ENCODE measurements around the gene PTPN2.
A peak's percentile ranks its signal among the peaks of the same experiment; 100 is the strongest.
"Not testable (repeated sequence)": the region's sequence is repeated elsewhere in the genome, so short reads cannot be mapped to it uniquely, and the experiment has no call there.

PTPN2 gene

DNA sequence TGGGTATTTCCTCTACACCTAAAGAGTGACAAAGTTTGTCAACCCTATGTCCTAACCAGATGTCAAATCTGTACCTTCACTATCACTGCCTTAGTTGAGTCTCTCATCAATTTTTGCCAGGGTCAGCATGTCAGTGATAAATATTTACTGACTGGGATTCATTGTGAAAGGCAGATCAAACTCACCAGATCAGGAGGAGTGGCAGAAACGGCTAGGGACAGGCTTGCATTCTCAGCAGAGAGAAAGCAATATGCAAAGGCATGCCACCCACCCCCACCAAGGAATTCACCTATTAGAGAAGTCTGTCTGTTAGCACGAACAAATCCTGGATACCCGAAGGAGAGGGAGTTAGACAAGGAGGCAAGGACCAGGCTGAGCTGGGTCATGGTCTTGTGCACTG is 62.6 kb downstream of the PTPN2 start:
- no peak for DNase-seq

DNA sequence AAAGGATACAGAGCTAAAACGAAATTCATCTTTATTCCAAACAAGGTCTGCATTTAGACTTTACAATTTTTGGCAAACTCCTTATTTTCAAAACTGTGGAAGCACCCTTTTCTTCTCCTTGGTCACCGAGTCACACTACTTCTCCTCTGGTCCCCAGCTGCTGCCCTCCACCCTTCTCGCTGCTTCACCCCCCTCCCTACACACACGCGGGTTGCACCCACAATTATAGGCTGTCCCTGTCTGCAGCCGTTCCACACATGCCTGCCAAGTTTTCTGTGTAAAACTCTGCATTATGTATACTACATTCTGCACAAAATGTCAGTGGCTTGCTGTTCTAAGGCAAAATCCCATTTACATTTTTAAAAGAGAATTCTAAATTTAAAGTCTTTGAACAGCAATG is 63.5 kb downstream of the PTPN2 start:
- no peak for DNase-seq

DNA sequence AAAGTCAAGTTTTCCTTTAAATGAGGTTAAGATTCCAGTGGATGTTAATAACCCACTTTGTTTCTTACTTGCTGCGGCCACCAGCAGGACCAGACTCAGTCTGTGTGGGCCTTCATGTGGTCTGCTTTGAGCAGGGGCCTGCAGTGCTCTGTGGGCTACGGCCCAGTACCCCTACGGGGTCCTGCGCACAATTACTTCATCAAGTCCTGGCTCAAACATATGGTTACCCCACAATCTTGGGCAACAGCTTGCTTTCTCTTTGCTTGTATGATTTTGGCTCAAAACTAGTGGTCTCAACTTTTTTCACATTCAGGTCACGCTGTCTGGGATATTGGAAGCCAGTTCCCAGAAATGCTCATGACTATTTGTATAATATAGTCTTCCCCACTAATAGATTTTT is 64.2 kb downstream of the PTPN2 start:
- DNase-seq, result no peak

DNA sequence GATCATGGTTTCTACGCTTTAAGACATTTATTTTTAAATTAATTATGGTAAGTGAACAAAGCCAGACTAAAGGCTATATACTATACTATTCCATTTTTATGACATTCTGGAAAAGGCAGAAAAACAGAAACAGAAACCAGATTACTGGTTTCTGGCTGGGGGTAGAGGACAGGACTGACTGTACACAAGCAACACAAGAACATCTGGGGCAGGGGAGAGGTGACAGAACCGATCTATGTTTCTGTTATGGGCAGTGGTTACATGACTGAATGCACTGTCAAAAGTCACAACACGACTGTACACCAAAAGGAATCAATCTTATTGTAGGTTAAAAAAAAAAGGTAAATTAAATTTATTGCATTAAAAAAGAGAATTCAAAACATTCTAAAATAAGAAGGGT is 64.7 kb downstream of the PTPN2 start:
- no peak for DNase-seq

DNA sequence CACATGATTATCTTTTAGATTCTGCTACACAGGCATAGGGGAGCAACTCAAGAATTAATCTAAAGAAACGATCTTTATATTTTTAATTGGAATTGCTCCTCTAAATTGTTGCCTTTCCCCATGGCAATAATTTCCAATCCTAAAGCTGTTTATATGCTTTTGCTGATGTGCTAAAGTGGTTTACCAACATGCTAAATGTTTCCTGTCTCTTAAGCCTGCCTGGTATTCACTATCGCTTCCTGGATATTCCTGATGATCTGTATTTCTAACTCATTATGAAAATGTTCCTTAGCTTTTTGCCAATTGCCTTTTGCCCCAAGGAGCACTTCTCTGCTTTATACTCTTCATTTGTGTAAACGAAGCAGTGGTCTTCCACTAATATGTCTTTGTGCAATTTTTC is 65.8 kb downstream of the PTPN2 start:
- DNase-seq, result no peak

DNA sequence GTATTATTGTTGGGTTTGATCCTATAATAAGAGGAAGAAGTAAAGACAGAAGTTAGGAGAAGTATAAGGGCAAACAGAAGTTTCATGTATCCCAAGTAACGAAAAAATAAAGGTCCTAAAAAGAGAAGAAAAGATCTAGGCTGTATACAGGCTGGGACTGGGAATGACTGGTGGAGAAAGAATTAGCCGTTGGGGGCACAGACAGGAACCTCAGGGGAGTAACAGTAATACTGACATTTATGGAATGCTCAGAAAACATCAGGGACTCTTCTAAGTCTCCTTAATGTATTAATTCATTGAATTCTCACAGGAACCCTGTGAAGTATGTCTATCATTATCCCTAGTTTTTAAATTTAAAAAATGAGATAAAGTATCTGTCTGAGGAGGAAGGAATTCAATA is 67.6 kb downstream of the PTPN2 start:
- no peak for DNase-seq

DNA sequence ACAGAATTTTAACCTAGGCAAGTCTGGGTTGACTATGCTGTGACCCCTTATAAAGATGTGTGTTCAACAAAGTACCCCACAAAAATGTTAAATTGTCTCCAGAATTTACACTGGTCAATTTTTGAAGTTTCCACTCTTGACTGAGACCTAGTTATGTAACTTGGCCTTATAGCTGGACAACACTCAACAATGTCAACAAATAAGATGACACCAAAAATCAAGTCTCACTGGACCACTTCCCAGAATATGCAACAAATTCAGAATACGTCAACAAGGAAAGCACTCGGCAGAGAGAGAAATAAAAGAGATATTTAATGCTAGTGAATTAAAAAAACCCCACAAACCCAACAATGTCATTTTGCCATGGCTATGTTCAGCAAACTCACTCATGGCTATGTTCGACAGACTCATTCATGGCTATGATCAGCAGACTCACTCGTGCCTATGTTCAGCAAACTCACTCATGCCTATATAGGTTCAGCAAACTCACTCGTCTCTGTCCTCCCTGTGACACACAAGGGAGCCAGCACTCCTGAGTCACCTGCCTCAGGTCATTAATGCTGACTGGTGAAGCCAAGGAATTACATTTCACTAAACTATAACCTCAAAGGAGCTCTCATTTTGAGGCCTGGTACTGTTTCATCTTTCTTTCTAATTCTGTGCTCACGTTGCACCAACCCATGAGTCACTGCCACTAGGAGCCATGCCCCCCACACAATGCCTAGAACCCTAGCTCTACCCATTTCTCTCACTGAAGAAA is 72.7 kb downstream of the PTPN2 start:
- DNase-seq, result no peak

DNA sequence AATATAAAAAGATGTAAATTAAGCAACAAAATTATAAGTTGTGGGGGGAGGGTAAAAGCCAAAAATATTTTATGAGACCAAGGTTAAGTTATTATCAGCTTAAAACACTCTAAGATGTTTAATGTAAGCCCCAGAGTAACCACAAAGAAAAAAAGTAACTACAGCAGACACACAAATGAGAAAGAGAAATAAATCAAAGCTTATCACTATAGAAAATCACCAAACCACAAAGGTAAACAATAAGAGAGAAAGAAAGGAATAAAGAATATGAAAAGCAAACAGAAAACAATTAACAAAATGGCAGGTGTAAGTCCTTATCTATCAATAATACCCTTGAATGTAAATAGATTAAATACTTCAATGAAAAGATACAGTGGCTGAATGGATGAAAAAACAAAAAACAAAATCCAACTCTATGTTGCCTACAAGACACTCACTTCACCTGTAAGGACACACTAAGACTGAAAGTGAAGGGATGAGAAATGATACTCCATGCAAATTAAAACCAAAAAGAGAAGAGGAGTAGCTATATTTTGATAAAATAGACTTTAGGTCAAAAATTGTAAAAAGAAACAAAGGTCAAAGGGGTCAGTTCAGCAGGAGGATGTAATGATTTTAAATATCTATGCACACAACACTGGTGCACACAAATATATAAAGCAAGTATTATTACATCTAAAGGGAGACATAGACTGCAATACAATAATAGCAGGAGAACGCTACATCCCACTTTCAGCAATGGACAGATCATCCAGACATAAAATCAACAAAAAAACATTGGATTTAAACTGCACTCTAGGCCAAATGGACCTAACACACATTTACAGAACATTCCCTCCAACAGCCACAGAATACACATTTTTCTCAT is 80.7 kb downstream of the PTPN2 start:
- no peak for DNase-seq

DNA sequence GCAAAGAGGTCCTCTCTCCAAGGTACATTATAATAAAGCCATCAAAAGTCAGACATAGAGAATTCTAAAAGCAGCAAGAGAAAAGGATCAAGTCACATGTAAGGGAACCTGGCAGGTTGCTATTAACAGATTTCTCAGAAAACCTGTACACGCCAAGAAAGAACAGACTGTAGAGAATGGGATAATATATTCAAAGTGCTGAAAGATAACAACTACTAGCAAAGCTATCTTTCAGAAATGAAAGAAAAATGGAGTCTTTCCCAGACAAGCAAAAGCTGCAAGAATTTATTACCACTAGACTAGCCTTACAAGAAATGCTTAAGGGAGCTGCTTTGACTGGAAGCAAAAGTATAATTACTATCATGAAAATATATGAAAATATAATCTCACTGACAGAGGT is 81.5 kb downstream of the PTPN2 start:
- no peak for DNase-seq

DNA sequence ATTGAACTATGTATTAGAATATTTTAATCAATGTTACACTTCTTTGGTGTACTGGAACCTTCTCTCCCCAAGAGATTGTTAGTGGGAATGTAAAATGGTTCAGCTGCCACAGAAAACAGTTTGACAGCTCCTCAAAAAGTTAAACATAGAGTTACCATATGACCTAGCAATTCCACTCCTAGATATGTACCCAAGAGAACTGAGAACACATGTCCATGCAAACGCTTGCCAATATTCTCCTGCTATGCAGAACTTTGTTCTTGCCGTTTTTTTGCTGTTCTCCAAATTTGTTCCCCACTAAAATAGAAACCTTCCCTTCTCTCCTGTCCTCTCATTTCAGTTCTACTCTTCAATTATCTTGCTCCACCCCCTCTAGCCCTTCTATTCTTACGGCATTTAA is 87.6 kb downstream of the PTPN2 start:
- DNase-seq, result no peak

DNA sequence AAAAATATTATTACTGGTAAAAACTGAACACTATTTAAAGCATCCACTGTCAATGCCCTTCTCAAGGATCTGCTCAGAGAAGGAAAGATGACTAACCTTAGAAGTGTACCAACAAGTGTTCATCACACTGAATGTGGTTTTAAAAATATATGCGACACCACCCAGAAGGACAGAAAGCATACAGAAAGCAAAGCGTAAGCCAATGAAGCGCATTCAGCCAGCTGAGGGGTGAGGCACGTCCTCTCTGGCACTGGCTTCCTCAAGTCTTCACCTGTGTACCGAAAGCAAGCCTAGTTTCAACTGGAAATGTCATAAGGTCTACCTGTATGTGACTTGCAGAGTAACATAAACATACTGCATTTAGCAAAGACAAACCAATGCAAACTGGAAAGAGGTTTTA is 92.4 kb downstream of the PTPN2 start:
- no peak for DNase-seq

DNA sequence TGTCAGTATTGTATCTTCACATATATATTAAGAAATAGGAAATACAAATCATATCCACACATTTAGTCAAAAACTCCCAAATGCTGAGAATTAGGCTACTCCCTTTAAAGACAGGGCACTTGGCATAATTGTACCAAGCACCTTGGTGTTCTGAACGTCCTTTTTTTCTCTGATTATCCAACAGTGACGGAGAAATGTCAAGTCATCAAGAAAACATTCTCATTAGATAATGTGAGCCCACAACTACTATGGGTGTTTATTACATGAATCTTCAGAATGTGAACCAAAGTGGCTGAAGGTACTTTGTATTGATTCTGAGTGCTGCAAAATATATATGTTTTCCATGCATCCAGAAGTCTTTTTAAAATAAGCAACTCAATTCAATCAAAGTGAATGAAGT is 97.4 kb downstream of the PTPN2 start:
- DNase-seq, result no peak

DNA sequence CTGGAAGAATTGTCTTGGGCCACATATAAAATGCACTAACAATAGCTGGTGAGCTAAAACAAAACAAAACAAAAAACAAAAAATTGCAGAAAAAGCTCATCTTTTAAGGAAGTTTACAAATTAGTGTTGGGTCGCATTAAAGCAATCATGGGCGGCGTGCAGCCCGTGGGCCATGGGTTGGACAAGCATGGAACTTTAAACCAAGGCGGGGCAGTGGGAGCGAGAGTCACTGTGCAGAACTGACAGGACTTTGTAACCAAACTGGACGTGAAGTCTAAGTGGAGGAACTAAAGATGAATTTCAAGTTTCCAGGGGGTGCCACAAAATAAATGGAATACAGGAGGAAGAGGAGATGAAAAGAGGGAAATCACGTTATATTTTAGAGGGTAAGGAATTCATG is 100.5 kb downstream of the PTPN2 start:
- DNase-seq, result no peak

DNA sequence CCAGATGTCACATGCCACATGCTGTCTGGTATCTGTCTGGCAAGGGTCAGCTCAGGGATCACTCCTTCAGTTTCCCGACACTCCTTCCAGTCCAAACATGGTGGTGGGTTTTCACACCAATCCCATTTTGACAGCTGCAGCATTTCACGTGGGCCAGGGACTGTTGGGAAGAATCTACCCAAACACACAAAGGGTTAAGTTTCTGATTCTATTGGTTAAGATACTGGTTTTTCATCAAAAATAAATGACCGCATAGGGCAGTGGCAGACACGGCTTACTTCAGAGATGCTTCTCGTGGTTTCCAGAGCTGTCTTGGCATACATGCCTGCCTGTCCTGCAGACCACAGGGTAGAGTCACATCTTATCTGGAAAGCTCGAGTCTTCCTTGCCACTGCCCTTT is 101.5 kb downstream of the PTPN2 start:
- DNase-seq, result no peak

DNA sequence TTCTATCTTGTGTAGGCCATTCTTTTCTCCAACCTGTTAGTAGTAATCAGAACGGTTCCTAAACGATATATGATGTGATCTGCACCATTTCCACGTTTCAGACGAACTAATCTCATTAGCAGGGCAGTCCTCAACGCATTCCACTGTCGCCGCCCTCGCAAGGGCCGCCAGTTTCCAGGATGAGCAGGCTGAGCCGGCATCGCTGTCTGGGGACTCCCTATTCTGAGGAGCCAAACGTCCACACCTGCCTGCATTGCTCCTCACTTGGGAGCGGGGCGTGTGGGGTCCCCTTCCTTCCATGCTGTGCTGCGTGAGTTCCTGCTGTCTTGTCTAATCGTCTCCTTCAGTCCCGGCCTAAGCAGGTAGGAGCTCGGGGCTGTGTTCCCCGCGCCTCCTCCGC is 104.6 kb downstream of the PTPN2 start:
- no peak for DNase-seq

DNA sequence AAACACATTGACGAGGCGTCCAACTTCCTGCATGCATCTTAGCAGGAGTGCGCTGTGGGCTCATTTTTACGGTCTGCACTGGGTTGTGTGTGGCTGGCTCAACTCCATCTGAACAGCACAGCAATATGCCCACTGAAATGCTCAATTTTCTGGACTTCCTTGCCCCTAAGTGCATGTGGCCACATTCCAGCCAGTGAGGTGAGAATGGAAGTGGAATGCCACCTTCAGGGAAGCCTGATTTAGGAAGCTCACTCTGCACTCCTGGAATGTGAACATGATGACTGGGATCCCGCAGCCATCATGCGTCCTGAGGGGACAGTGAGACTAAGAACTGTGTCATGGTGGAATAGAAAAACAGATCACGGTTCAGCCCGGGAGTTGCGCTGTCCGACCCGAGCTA is 105.0 kb downstream of the PTPN2 start:
- DNase-seq, result no peak

DNA sequence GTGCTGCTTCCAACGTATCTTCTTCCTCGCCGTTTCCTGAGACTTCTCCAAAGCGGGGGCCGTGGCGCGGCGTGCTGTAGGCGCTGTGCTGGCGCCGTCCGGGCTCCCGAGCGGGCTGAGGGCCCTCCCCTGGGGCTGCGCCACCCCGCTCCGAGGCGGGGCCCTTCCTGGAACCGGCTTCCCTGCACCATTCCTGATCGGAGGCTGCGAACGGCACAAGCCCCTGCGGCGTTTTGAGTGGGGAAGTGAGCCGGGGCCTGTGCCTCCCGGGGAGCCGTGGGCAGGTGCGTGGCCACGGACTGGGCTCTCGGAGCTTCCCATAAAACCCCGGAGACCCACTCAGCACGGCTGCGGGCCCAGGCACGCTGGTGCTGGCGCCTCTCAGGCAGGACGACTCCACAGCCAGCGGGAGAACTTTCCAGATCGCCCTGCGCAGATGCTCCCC is 106.5 kb downstream of the PTPN2 start:
- DNase-seq, result no peak

DNA sequence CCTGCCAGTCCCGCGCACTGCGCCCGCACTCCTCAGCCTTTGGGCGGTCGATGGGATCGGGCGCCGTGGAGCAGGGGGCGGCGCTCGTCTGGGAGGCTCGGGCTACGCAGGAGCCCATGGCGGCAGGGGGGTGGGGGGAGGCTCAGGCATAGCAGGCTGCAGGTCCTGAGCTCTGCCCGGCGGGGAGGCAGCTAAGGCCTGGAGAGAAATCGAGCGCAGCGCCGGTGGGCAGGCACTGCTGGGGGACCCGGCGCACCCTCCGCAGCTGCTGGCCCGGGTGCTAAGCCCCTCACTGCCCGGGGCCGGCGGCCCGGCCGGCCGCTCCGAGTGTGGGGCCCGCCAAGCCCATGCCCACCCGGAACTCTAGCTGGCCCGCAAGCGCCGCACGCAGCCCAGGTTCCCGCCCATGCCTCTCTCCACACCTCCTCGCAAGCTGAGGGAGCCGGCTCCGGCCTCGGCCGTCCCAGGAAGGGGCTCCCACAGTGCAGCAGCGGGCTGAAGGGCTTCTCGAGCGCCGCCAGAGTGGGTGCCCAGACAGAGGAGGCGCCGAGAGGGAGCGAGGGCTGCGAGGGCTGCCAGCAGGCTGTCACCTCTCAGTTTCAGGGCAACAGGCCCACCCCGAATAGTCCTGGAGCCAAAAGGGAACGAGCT is 107.1 kb downstream of the PTPN2 start:
- no peak for DNase-seq

DNA sequence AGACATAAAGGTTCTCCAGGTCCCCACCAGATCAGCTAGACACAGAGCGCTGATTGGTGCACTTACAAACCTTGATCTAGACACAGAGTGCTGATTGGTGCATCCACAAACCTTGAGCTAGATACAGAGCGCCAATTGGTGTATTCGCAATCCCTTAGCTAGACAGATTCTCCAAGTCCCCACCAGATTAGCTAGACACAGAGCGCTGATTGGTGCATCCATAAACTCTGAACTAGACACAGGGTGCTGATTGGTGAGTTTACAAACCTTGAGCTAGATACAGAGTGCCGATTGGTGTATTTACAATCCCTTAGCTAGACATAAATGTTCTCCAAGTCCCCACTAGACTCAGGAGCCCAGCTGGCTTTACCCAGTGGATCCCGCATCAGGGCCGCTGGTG is 107.6 kb downstream of the PTPN2 start:
- not testable (repeated sequence) for DNase-seq

DNA sequence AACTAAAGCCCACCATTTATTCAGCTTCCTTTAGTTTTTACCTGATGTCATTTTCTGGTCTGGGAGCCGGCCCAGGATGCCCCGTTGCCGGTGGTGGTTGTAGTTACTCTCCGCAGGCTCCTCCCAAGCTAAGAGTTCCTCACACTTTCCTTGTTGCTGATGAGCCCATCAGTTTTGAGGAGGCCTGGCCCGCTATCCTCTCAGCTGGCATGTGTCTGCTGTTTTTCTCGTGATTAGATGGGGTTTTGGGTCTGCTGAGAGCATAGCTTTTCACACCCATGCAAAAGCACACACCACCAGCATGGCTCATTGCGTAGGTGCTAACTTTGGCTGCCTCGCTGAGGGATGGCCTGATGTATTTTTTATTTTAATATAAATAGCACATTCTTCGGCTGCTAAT is 109.1 kb downstream of the PTPN2 start:
- peak; percentile 30 to 41 for DNase-seq

DNA sequence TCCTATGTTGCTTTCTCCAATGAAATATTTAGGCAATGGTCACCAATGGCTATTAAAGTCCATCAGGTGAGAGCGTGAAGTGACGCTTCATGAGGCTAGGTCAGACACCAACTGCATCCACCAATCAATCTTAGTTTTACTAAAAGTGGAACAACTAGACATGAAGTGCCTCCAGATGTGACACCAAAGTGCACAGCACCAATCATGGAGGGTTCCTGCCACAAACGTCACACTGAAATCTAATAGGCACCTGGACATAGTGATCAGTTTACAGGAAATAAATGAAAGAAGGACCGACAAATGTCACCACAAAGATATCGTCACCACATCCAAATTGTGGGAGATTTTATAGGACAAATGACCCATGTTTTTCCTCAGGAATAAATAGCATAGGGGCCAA is 110.7 kb downstream of the PTPN2 start:
- no peak for DNase-seq

DNA sequence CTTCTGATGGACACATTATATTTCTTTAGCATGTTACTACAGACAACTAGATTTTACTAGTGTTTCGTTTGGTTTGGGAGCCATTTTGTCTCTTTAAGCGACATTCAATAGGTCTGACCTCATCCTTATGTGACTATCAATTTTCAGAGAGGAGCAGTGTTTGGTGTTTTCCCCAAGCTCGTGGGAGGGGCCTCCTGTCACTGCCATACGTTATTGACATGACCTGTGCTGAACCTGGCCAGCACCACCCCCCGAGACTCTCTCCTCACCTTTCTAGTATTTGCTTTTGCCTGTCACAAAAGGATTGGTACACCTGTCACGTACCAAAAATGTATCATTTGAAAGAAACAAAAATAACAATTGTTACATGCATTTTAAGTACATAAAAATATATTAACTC is 111.9 kb downstream of the PTPN2 start:
- no peak for DNase-seq

DNA sequence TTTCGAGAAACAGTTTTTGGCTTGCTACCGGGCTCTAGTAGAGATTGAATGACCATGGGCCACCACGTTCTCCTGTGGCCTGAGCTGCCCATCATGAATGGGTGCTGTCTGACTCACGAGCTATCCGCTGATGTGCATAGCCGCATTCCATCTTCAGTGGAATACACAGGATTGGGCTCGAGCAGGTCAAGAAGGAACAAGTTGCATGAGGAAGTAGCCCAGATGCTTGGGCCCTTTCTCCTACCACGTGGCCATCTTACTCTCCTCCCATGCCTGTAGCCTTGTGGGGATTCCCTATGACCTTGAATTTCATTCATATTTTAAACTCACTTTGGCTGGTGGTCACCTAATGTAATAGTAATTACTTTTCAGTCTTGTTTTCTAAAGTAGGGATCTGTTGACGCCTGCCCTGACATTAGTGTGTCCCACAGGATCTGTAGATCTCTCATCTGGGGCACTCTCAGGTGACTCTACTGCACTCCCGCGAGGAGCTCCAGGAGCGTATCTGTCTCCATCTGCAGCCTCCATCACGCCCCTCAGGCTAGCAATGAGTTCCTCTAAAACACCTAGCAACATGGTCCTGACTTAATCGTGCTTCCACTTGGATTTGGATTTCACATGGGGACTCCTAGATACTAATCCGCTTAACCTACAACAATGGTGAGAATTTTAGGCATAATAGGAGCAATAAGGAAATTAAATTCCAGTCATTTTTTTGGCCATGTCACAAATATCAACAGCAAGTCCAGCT is 113.4 kb downstream of the PTPN2 start:
- DNase-seq, result no peak
